DMS153 treated with DMSO at 0.1 percent for 48 hours (cell line): ENCODE measurements around the gene KRTAP10-1.
"Not testable (repeated sequence)": the region's sequence is repeated elsewhere in the genome, so short reads cannot be mapped to it uniquely, and the experiment has no call there.

Source experiments
- DNase-seq: peaks from one replicate; lab custom pipeline; 2025; ENCODE audit not compliant: unreplicated experiment; lab: John Stamatoyannopoulos, UW

The KRTAP10-1 gene

DNA sequence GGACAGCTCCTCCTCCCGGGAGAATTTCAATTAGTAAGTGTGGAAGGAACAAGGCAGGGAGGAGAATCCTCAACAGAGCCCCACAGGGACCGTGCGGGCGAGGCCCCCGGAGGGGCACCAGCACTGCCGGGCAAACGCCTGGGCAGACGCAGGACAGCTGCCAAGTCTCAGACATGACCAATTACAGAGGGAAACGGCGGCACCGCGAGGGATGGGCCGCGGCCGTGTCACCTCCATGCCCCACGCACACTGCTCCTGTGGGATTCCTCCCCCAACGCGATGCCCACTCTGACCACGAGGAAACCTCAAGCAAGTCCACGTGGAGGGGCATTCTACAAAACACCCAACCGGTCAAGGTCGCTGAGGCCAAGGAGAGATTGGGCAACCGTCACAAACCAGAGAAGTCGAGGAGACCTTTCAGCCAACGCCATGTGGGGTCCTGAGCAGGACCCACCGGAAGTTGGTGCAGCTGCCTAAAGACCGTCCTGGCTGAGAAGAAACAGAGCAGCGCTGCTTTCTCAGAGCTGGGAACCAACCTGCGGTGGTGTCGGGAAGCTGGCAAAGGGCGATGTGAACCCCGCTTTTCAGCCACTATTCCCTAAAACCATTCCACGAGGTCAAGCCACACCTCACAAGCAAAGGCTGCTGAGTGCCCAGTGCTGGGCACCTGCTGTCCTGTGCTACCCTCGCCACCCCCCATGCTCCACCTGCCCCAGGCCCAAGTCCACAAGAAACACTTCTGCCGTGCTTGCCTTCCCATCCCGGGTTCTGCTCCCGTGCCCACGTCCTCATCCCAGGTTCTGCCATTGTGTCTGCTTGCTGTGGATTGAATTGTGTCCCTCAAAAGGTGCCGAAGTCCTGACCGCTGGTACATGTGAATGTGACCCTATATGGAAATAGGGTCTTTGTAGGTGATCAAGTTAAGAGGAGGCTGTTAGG is 32.1 kb upstream of the KRTAP10-1 start:
- DNase-seq, result no peak

- DNase-seq, result no peak
Observed at GRCh38 chr21:44571296-44571695, 31.3 kb upstream of the KRTAP10-1 start.

DNA sequence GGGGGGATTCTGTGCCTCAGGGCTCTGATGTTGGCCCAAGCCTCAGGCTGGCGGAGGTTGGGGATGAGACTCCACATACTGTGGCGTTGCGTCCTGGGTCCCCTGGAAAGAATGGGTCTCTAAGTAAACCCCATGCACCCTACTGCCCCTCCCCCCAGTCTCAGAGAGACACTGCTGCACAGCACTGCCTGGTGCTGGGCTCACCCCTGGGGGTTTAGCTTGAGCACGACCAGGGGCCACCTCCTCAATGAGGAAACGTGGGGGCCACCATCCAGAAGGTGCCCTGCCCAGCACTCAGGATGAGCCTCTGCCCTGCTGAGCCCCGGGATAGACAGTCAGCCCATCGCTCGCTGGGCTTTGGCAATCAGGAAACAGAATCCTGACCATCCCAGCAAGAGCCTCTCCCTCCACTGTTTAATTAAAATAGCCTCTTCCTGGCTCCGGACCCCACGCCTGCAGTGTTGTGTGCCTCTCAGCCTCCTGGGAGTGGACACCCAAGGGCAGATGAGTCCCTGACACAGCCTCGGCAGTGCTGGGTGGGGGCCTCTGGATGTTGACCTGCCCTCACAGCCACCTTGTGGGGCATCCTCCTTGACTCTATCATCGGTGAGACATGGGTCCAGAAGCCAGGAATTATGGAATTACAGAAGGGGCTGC is 30.0 kb upstream of the KRTAP10-1 start:
- DNase-seq, result no peak

DNA sequence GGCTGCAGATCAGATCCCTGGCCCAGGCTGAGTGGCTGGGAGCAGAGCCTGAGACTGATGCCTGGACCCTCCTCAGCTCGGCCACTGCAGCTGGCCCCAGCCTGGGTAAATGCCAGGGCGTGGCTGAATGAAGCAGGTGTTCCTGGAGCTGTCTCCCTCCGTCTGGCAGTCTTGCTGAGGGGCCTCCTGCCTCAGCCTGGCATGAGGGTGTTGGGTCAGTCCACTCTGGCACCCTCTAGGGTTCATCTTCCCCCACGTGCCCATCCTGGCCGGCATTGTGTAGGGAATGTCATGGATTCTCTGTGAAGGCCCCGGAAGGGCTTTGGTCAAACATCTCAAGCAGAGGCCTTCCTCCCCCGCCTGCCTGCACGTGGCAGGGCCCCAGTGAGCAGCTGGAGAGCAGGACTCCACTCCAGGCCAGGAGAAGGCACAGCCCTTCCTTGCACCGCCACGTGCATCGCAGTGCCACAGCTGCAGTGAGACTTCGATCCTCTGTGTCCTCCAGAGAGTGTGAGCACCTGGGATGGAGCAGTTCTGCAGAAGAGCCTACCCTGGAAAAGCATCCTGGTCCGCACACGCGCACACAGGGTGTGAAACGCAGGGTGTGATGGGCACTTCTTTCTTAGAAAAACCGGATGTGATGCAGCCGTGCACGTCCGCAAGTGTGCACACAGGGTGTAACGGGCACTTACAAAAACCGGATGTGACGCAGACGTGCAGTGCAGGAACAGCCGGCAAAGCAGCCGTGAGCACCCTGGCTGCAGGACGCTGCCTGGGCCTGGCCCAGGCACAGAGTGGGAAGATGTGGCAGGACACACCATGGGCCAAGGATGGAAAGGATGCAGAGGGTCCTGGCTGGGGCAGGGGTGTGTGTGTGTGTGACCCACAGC is 28.9 kb upstream of the KRTAP10-1 start:
- DNase-seq, result no peak

DNA sequence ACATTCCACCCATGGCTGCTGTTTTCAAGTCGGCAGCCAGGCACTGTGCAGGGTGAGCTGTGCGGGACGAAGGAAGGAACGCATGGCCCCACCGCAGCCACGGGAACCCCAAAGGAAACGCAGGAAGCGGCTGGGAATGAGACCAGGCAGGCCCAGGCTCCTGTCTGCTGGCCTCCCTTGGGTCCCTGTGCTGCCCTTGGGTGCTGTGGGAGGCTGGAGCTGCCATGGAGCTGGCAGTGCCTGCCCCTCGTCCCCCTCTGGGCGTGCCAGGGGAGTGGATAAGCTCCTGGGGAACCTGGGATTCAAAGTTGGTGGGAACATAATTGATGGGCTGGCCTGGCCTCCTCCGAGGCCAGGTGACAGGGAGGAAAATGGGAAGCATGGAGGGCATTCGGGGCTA is 28.3 kb upstream of the KRTAP10-1 start:
- DNase-seq, result no peak

GRCh38 chr21:44567481-44568171 is 27.6 kb upstream of the KRTAP10-1 start:
- DNase-seq, result no peak

DNA sequence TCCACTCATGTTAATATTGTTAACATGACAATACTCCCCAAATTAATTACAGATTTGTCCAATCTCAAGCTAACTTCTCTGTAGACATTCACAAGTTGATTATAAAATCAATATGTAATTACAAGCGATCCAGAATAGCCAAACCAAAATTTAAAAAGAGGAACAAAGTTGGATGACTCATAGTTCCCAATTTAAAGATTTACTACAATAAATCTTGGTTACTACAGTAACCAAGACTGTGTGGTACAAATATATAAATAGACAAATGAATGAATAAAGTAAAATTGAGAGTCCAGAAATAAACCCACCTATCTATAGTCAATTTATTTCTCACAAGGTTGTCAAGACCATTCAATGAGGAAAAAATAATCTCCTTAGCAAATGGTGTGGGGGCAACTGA is 26.4 kb upstream of the KRTAP10-1 start:
- DNase-seq, result no peak

DNA sequence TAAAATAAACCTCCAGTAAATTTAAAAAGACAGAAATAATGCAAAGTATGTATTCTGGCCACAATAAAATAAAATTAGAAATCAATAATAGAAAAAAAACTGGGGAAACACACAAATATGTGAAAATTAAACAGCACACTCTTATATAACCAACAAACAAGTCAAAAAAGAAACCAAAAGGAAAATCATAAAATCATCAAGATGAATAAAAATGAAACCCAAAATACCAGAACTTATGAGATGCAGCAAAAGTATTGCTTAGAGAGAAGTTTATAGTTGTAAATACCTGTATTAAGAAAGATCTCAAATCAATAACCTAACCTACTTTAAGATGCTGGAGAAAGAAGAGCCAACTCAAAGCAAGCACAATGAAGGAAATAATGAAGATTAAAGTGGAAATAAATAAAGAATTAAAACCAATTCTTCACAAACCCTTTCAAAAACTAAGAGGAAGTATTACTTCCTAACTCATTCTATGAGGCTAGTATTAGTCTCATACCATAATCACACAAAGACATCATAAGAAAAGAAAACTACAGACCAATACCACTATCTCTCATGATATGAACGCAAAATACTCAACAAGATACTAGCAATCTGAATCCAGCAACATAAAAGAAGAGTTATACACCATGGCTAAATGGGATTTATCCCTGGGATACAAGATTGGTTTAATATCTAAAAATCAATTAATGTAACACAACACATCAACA is 25.0 kb upstream of the KRTAP10-1 start:
- DNase-seq, result no peak

- no peak for DNase-seq
Observed at GRCh38 chr21:44564099-44564498, 24.1 kb upstream of the KRTAP10-1 start.

DNA sequence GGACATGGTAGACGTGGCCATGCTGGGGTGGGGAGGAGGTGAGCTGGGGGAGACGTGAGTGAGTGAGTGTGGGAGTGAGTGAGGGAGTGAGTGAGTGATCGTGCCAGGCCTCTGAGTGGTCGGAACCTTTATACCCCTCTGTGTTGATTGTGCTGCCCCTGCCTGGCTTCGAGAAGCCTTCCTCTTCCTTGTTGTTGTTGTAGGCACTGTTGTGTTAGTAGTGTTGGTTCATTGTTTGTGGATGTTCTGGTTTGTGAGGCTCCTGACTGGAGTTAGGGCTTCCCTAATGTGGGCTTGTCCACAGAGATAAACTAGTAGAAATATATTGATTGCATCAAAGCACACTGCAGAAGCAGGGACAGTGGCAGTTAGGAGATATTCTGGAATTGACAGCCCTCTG is 18.7 kb upstream of the KRTAP10-1 start, which contains the start of gene KRTAP10-3:
TSS of gene KRTAP10-3 (minus strand) at position 101 of the 400 bp plus-strand sequence. CDS start at position 21, 80 bp downstream.
- no peak for DNase-seq

- not testable (repeated sequence) for DNase-seq
Observed at GRCh38 chr21:44558329-44558675, 18.3 kb upstream of the KRTAP10-1 start.

GRCh38 chr21:44557491-44558328 is 17.7 kb upstream of the KRTAP10-1 start:
- DNase-seq, result no peak

DNA sequence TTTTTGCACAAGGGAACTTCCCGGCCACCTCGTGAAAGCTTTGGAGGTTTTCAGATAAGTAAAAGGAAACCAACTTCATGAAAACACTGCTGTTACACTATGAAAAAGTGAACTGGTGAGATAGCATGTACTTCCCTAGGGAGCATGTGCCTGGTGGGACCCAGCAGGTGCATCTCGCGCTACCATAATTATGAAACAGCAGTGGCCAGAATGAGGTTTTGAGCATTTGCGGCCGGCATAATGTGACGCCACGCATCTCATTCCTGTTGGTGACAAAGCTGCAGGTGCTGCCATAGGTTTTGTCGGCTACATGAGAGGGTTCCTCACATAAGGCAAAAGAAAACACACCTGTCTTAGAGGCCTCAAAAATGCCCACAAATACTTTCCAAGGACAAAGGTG is 16.9 kb upstream of the KRTAP10-1 start:
- DNase-seq, result no peak

DNA sequence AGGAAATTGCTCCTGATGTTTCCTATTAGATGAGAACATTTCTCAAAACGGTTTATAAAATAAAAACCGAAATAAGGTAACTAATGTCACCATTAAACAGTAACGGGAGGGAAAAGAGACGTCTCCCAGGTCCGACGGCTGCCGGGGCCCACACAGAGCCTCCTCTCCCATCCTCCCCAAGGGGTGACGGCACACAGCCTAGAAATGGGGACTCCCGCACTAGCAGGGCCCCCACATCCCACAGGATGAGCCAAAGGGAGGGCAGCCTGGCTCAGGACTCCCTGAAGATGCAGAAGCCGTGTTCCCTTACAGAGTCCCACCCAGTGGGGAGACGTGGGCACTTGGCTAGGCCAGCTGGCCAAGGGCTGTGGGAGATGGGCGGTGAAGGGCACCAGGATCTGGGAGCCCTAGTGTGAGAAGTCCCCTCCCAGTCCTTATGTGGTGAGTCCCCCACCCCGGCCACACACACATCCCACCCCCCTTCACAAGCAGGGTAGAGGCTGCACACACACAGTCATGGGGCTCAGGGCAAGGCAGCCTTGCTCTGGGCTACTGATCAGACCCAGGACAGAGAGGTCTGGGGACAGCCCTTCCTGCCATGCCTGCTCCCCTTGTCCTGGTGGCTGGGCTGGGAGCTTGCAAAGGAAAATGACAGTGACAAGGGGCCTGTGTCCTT is 15.3 kb upstream of the KRTAP10-1 start:
- no peak for DNase-seq

GRCh38 chr21:44552681-44553080 is 12.7 kb upstream of the KRTAP10-1 start:
- no peak for DNase-seq

GRCh38 chr21:44552136-44552535 is 12.1 kb upstream of the KRTAP10-1 start:
- no peak for DNase-seq

- DNase-seq, result no peak
Observed at GRCh38 chr21:44551340-44551961, 11.5 kb upstream of the KRTAP10-1 start, which contains the start of gene KRTAP10-2. Gene KRTAP10-2 (minus strand): TSS chr21:44551505. CDS start chr21:44551458, 47 bp downstream.

- no peak for DNase-seq
Observed at GRCh38 chr21:44550807-44551206, 10.8 kb upstream of the KRTAP10-1 start.
